WTC11 (cell line): ENCODE results near the gene EPN2. TPM values are rescaled to one million over a fixed set of nuclear protein-coding genes. Genes with fewer than 3 reads are reported as not detected.

ENCODE experiments used
- CREB1 ChIP-seq: sonication (generic); formaldehyde crosslinking; IDR thresholded peaks from 2 replicates; pipeline ENCODE4 v1.8.0; 2023; ENCODE audit warnings: mild to moderate bottlenecking, missing genetic modification reagents
- EMX1 ChIP-seq: fragments of 250-450 bp; sonication (Bioruptor Pico); IDR thresholded peaks from 2 replicates; pipeline ENCODE4 v1.8.0; 2021; ENCODE audit warnings: mild to moderate bottlenecking
- FOXP1 ChIP-seq: sonication (generic); formaldehyde crosslinking; IDR thresholded peaks from 2 replicates; pipeline ENCODE4 v1.8.0; 2022; ENCODE audit warnings: missing genetic modification reagents, mild to moderate bottlenecking, moderate library complexity, borderline replicate concordance
- HMGA2 ChIP-seq: fragments of 250-450 bp; sonication (Bioruptor Pico); IDR thresholded peaks from 2 replicates; pipeline ENCODE4 v1.4.0; 2021; ENCODE audit warnings: mild to moderate bottlenecking, moderate library complexity
- KAT7 ChIP-seq: sonication (generic); formaldehyde crosslinking; IDR thresholded peaks from 2 replicates; pipeline ENCODE4 v1.8.1; 2023; ENCODE audit warnings: missing genetic modification reagents, mild to moderate bottlenecking, borderline replicate concordance
- NFE2L1 ChIP-seq: sonication (generic); formaldehyde crosslinking; IDR thresholded peaks from 2 replicates; pipeline ENCODE4 v1.8.1; 2023; ENCODE audit warnings: missing genetic modification reagents
- NR3C1 ChIP-seq: sonication (generic); formaldehyde crosslinking; conservative IDR thresholded peaks from 2 replicates; pipeline ENCODE4 v1.8.1; 2023; ENCODE audit warnings: low read depth, mild to moderate bottlenecking, missing genetic modification reagents
- RORB ChIP-seq: fragments of 250-450 bp; sonication (Bioruptor Pico); IDR thresholded peaks from 2 replicates; pipeline ENCODE4 v1.9.0; 2021; ENCODE audit warnings: mild to moderate bottlenecking
- SMAD3 ChIP-seq: sonication (generic); formaldehyde crosslinking; IDR thresholded peaks from 2 replicates; pipeline ENCODE4 v1.8.0; 2022; ENCODE audit warnings: missing genetic modification reagents, mild to moderate bottlenecking, borderline replicate concordance
- SOX15 ChIP-seq: fragments of 250-450 bp; sonication (Bioruptor Pico); IDR thresholded peaks from 2 replicates; pipeline ENCODE4 v1.9.0; 2021; ENCODE audit warnings: mild to moderate bottlenecking
- TEAD1 ChIP-seq: sonication (generic); formaldehyde crosslinking; IDR thresholded peaks from 2 replicates; pipeline ENCODE4 v1.8.0; 2022; ENCODE audit warnings: mild to moderate bottlenecking, missing genetic modification reagents
- TEAD4 ChIP-seq: sonication (generic); formaldehyde crosslinking; IDR thresholded peaks from 2 replicates; pipeline ENCODE4 v1.8.0; 2022; ENCODE audit warnings: mild to moderate bottlenecking, missing genetic modification reagents
- ZNF121 ChIP-seq: sonication (generic); formaldehyde crosslinking; IDR thresholded peaks from 2 replicates; pipeline ENCODE4 v1.8.0; 2023; ENCODE audit warnings: missing genetic modification reagents
- ZNF138 ChIP-seq: sonication (generic); formaldehyde crosslinking; conservative IDR thresholded peaks from 2 replicates; pipeline ENCODE4 v1.8.1; 2022; ENCODE audit warnings: mild to moderate bottlenecking, moderate library complexity, missing genetic modification reagents
- ZNF219 ChIP-seq: sonication (generic); formaldehyde crosslinking; IDR thresholded peaks from 2 replicates; pipeline ENCODE4 v1.8.0; 2023; ENCODE audit warnings: missing genetic modification reagents, mild to moderate bottlenecking, borderline replicate concordance
- ZNF396 ChIP-seq: fragments of 250-450 bp; sonication (Bioruptor Pico); IDR thresholded peaks from 2 replicates; pipeline ENCODE4 v1.8.0; 2021; ENCODE audit warnings: mild to moderate bottlenecking, moderate library complexity, borderline replicate concordance
- total RNA-seq: library from RNA; stranded (reverse); gene quantifications from 3 replicates; pipeline ENCODE4 v1.2.3, GENCODE V29; 2021
- TF ChIP-seq, protein P1 (sequence below): sonication (generic); formaldehyde crosslinking; IDR thresholded peaks from 2 replicates; pipeline ENCODE4 v1.8.1; 2023; ENCODE audit warnings: mild to moderate bottlenecking, missing genetic modification reagents, moderate library complexity
- TF ChIP-seq, protein P2 (sequence below): sonication (generic); formaldehyde crosslinking; IDR thresholded peaks from 2 replicates; pipeline ENCODE4 v1.8.1; 2023; ENCODE audit warnings: mild to moderate bottlenecking, missing genetic modification reagents, borderline replicate concordance
- TF ChIP-seq, protein P3 (sequence below): fragments of 250-450 bp; sonication (Bioruptor Pico); IDR thresholded peaks from 2 replicates; pipeline ENCODE4 v1.9.0; 2021; ENCODE audit warnings: mild to moderate bottlenecking, borderline replicate concordance
- TF ChIP-seq, protein P4 (sequence below): fragments of 250-450 bp; sonication (Bioruptor Pico); IDR thresholded peaks from 2 replicates; pipeline ENCODE4 v1.8.0; 2021; ENCODE audit warnings: mild to moderate bottlenecking
- TF ChIP-seq, protein P5 (sequence below): sonication (generic); formaldehyde crosslinking; IDR thresholded peaks from 2 replicates; pipeline ENCODE4 v1.8.1; 2022; ENCODE audit warnings: mild to moderate bottlenecking, moderate library complexity, missing genetic modification reagents

The EPN2 gene
- total RNA-seq, 1 experiment from 2014 or later: 48.8 TPM

DNA sequence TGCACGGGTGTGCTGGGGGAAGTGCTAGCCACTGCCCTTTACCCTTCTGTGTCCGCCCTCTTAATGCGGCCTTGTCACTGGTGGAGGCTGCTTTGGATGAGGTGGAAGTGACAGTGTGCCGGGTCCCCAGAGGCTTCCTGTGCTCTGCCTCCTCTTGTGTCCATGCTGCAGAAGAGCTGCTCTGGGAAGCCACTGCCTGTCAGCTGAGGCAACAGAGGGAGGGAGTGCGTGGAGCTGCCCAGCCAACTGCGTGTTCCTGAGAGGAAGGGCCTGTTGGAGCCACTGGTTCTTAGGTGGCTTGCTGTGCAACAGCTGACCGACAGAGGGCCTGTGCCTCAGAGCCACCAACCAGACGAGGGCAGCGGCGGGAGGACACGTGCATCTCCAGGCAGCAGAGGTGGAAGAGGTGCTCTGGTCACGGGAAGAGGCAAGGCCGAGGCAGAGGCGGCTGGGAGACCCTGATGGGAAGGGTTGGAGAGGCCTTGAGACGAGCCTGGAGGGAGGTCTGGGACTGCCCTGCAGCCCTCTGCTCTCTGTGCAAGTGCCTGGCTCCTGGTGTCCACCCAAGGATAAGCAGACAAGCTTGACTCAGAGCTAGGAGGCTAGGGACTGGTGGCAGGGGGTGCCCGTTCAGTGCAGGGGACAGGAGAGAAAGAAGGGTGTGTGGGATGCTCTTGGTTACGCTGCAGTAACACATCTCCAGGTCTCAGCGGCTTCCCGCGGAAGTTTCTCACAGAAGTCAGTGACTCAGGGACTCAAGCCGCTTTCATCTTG lies 100.0 kb downstream of the EPN2 start (continued):
- TF ChIP-seq, protein P1, sequence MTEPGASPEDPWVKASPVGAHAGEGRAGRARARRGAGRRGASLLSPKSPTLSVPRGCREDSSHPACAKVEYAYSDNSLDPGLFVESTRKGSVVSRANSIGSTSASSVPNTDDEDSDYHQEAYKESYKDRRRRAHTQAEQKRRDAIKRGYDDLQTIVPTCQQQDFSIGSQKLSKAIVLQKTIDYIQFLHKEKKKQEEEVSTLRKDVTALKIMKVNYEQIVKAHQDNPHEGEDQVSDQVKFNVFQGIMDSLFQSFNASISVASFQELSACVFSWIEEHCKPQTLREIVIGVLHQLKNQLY (CRISPR knock-in tag): no peak
- TF ChIP-seq FOXP1 (CRISPR knock-in tag) (peak; percentile 49; the same call in 1 of the 2 replicates), NFE2L1 (CRISPR knock-in tag) (peak; percentile 41; the same call in 1 of the 2 replicates), EMX1 (CRISPR knock-in tag) (no peak), TEAD4 (CRISPR knock-in tag) (no peak), KAT7 (CRISPR knock-in tag) (no peak), ZNF396 (CRISPR knock-in tag) (no peak), TEAD1 (CRISPR knock-in tag) (no peak), ZNF219 (CRISPR knock-in tag) (no peak), NR3C1 (CRISPR knock-in tag) (no peak), HMGA2 (CRISPR knock-in tag) (no peak), SMAD3 (CRISPR knock-in tag) (no peak), CREB1 (no peak), RORB (CRISPR knock-in tag) (no peak), ZNF138 (CRISPR knock-in tag) (0 out of 2 replicates have a peak, but pooled peaks have one; percentile 22), SOX15 (no peak), ZNF121 (CRISPR knock-in tag) (no peak)
- TF ChIP-seq, protein P2, sequence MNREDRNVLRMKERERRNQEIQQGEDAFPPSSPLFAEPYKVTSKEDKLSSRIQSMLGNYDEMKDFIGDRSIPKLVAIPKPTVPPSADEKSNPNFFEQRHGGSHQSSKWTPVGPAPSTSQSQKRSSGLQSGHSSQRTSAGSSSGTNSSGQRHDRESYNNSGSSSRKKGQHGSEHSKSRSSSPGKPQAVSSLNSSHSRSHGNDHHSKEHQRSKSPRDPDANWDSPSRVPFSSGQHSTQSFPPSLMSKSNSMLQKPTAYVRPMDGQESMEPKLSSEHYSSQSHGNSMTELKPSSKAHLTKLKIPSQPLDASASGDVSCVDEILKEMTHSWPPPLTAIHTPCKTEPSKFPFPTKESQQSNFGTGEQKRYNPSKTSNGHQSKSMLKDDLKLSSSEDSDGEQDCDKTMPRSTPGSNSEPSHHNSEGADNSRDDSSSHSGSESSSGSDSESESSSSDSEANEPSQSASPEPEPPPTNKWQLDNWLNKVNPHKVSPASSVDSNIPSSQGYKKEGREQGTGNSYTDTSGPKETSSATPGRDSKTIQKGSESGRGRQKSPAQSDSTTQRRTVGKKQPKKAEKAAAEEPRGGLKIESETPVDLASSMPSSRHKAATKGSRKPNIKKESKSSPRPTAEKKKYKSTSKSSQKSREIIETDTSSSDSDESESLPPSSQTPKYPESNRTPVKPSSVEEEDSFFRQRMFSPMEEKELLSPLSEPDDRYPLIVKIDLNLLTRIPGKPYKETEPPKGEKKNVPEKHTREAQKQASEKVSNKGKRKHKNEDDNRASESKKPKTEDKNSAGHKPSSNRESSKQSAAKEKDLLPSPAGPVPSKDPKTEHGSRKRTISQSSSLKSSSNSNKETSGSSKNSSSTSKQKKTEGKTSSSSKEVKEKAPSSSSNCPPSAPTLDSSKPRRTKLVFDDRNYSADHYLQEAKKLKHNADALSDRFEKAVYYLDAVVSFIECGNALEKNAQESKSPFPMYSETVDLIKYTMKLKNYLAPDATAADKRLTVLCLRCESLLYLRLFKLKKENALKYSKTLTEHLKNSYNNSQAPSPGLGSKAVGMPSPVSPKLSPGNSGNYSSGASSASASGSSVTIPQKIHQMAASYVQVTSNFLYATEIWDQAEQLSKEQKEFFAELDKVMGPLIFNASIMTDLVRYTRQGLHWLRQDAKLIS (CRISPR knock-in tag): no peak
- TF ChIP-seq, protein P3, sequence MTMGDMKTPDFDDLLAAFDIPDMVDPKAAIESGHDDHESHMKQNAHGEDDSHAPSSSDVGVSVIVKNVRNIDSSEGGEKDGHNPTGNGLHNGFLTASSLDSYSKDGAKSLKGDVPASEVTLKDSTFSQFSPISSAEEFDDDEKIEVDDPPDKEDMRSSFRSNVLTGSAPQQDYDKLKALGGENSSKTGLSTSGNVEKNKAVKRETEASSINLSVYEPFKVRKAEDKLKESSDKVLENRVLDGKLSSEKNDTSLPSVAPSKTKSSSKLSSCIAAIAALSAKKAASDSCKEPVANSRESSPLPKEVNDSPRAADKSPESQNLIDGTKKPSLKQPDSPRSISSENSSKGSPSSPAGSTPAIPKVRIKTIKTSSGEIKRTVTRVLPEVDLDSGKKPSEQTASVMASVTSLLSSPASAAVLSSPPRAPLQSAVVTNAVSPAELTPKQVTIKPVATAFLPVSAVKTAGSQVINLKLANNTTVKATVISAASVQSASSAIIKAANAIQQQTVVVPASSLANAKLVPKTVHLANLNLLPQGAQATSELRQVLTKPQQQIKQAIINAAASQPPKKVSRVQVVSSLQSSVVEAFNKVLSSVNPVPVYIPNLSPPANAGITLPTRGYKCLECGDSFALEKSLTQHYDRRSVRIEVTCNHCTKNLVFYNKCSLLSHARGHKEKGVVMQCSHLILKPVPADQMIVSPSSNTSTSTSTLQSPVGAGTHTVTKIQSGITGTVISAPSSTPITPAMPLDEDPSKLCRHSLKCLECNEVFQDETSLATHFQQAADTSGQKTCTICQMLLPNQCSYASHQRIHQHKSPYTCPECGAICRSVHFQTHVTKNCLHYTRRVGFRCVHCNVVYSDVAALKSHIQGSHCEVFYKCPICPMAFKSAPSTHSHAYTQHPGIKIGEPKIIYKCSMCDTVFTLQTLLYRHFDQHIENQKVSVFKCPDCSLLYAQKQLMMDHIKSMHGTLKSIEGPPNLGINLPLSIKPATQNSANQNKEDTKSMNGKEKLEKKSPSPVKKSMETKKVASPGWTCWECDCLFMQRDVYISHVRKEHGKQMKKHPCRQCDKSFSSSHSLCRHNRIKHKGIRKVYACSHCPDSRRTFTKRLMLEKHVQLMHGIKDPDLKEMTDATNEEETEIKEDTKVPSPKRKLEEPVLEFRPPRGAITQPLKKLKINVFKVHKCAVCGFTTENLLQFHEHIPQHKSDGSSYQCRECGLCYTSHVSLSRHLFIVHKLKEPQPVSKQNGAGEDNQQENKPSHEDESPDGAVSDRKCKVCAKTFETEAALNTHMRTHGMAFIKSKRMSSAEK (CRISPR knock-in tag): no peak
- TF ChIP-seq, protein P4, sequence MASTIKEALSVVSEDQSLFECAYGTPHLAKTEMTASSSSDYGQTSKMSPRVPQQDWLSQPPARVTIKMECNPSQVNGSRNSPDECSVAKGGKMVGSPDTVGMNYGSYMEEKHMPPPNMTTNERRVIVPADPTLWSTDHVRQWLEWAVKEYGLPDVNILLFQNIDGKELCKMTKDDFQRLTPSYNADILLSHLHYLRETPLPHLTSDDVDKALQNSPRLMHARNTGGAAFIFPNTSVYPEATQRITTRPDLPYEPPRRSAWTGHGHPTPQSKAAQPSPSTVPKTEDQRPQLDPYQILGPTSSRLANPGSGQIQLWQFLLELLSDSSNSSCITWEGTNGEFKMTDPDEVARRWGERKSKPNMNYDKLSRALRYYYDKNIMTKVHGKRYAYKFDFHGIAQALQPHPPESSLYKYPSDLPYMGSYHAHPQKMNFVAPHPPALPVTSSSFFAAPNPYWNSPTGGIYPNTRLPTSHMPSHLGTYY (CRISPR knock-in tag): no peak
- TF ChIP-seq, protein P5, sequence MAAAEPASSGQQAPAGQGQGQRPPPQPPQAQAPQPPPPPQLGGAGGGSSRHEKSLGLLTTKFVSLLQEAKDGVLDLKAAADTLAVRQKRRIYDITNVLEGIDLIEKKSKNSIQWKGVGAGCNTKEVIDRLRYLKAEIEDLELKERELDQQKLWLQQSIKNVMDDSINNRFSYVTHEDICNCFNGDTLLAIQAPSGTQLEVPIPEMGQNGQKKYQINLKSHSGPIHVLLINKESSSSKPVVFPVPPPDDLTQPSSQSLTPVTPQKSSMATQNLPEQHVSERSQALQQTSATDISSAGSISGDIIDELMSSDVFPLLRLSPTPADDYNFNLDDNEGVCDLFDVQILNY (CRISPR knock-in tag): no peak
